ENCODE data around the gene PSKH1.

The PSKH1 gene

DNA sequence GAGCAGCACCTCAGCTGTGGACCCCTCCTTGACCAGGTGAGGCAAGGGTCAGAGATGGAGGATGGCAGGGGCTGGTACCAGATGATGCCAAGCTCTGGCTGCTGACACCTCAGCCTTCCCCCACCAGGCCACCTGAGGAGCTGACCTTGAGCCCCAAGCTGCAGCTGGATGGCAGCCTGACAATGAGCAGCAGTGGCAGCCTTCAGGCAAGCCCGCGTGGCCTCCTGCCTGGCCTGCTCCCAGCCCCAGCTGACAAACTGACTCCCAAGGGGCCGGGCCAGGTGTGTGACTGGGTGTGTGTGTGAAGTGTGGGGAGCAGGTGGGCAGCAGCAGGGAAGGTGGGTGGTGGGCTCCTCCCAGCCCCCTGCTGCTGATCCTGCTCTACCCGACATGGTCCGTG, 13.1 kb upstream of the PSKH1 start:
- no peak overlapping the region for H3K4me3 ChIP-seq (ENCODE audit: low read depth, low read length)
- in situ Hi-C loops (cut with HindIII; ENCODE audit: low sequenced_read_pairs) = no loop called here
- no peak for TF ChIP-seq CTCF (IDR thresholded peaks at IDR 0.05; ENCODE audit: low read depth, low read length, missing control alignments)
- DNase-seq (ENCODE audit: low read depth) = no peak

GRCh38 chr16:67880584-67880983, 12.5 kb upstream of the PSKH1 start:
- no peak for DNase-seq (ENCODE audit: low read depth)
- in situ Hi-C loops (cut with HindIII; ENCODE audit: low sequenced_read_pairs) = no loop called here
- no peak for TF ChIP-seq CTCF (IDR thresholded peaks at IDR 0.05; ENCODE audit: low read depth, low read length, missing control alignments)
- H3K4me3 ChIP-seq (ENCODE audit: low read depth, low read length) = no peak overlapping the region

DNA sequence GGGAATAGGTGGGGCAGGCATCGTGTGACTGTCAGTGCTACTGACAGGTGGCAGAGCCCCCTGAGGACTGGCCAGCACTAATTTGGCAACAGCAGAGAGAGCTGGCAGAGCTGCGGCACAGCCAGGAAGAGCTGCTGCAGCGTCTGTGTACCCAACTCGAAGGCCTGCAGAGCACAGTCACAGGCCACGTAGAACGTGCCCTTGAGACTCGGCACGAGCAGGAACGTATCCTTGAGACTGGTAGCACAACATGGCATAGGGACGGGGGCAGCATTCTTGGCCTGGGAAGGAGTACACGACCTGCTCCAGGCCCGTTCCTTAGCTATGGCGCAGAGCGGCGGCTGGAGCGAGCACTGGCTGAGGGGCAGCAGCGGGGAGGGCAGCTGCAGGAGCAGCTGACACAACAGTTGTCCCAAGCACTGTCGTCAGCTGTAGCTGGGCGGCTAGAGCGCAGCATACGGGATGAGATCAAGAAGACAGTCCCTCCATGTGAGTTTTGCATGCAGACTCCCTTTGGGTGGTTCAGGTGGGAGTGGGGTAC, 11.4 kb upstream of the PSKH1 start:
- no peak for TF ChIP-seq CTCF (IDR thresholded peaks at IDR 0.05; ENCODE audit: low read depth, low read length, missing control alignments)
- DNase-seq (ENCODE audit: low read depth) = no peak
- in situ Hi-C loops (cut with HindIII; ENCODE audit: low sequenced_read_pairs) = no loop called here
- H3K4me3 ChIP-seq (ENCODE audit: low read depth, low read length) = no peak overlapping the region

GRCh38 chr16:67882374-67883145, 10.5 kb upstream of the PSKH1 start:
- H3K4me3 ChIP-seq (ENCODE audit: low read depth, low read length) = no peak overlapping the region
- TF ChIP-seq CTCF (IDR thresholded peaks at IDR 0.05; ENCODE audit: low read depth, low read length, missing control alignments) = no peak
- no peak for DNase-seq (ENCODE audit: low read depth)
- in situ Hi-C loops (cut with HindIII; ENCODE audit: low sequenced_read_pairs) = no loop called here

- in situ Hi-C loops (cut with HindIII; ENCODE audit: low sequenced_read_pairs) = no loop called here
- no peak for DNase-seq (ENCODE audit: low read depth)
Measured at GRCh38 chr16:67883146-67883871, 9.7 kb upstream of the PSKH1 start.

GRCh38 chr16:67883872-67884261, 9.2 kb upstream of the PSKH1 start:
- H3K4me3 ChIP-seq (ENCODE audit: low read depth, low read length) = no peak overlapping the region
- TF ChIP-seq CTCF (IDR thresholded peaks at IDR 0.05; ENCODE audit: low read depth, low read length, missing control alignments) = peak; percentile 90
- DNase-seq (ENCODE audit: low read depth) = no peak
- in situ Hi-C loops (cut with HindIII; ENCODE audit: low sequenced_read_pairs) = no loop called here

More at GRCh38 chr16:67883146-67883871, 9.7 kb upstream of the PSKH1 start:
- no peak for TF ChIP-seq CTCF (IDR thresholded peaks at IDR 0.05; ENCODE audit: low read depth, low read length, missing control alignments)
- no peak overlapping the region for H3K4me3 ChIP-seq (ENCODE audit: low read depth, low read length)

Data from astrocyte of the cerebellum (primary cell).